IPS-18c (cell line): Measurements from ENCODE around the gene ITPK1.

ENCODE experiments used
- H3K4me3 ChIP-seq: 2 replicates; pipeline ENCODE4 v1.7.0; 2013; ENCODE audit warnings: low read depth, mild to moderate bottlenecking, low read length, moderate library complexity; ENCODE audit not compliant: insufficient read depth
- H3K9me3 ChIP-seq: one replicate; pipeline ENCODE4 v1.6.1; 2013; ENCODE audit warnings: mild to moderate bottlenecking, low read length, moderate library complexity; ENCODE audit not compliant: control insufficient read depth, insufficient read depth

The ITPK1 gene

DNA sequence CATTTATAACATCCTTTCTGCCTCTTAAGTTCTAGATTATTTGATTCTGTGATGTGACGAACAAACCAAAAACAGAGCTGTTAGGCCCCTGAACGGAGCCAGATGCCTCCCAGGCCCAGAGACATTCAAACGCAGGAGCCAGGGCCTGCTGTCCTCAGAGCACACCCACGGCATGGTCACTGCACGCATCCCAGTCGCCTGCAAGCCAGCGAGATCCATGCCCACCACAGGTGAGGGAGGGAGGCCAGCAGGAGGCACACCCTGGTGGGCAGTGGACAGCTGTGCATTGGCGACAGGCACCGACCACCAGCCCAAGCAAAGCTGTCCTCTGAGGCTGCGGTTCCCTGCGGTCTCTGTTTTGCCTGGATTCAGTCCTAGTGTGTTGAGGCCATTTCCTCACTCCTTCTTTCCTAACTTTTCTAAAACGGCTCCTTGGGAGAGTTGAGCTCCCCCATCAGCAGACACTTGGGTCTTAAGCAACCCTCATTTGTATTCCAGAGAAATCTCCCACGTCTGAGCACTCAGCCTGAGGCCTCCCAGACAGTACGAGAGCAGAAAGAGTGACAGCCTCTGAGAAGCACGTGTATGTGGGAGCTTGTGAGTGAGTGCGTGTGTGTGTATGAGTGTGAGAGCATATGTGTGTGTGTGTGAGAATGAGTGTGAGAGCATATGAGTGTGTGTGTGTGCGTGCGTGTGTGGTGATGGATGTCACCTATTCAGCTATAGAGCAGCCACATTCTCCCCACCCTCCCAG, 111.6 kb downstream of the ITPK1 start:
- no peaks in the 10 kb centered on the region for H3K9me3 ChIP-seq
- no peak overlapping the region for H3K4me3 ChIP-seq

DNA sequence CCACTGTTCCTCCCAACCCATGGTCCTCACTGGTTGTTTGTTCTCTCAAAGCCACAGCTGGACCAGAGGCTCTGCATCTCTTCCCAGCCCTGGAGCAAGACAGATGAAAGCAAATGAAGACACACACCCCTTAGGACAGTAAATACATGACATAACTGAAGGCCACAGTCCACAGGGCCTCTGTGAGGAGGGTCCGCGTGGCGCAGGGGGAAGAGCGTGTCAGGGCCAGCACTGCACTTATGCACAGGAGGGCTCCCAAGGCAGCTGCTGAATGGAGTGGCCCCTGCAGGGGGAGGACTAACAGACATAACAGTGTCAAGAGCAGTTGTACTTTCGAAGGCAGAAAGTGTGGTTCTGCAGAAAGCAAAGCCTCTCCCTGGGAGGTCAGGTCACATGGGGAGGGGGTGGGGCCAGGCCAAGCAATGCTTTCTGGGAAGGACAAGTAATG, 112.8 kb downstream of the ITPK1 start:
- no peak overlapping the region for H3K4me3 ChIP-seq
- H3K9me3 ChIP-seq = no peaks in the 10 kb centered on the region

DNA sequence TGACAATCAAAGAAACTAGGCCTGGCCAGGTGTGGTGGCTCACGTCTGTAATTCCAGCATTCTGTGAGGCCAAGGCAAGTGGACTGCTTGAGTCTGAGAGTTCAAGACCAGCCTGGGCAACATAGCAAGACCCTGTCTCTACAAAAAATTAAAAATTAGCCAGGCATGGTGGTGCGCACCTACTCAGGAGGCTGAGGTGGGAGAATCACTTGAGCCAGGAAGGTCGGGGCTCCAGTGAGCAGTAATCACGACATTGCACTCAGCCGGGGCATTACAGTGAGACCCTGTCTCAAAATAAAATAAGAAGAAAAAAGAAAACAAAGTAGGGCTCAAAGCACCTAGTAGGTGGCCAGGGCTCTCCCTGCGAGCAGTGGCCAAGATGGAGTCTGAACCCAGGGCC, 113.7 kb downstream of the ITPK1 start:
- Histone ChIP-seq H3K9me3 (no peaks in the 10 kb centered on the region), H3K4me3 (no peak overlapping the region)

DNA sequence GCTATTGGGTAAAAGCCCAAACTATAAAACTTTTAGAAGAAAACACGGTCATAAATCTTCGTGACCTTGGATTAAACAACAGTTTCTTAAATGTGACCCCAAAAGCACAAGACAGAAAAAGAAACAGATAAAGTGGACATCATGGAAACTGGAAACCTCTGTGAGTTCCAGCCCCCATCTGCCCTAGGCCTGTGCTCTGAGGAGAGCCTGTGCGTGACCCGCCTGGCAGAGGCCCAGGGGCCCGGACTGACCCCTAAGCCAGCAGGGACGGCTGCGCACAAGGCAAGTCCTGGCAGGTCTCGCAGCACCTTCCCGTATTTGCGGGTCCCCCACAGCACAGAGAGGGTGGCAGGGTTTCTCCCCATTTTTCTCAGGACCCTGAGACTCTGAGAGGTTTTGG, 116.8 kb downstream of the ITPK1 start:
- no peak overlapping the region for H3K4me3 ChIP-seq

DNA sequence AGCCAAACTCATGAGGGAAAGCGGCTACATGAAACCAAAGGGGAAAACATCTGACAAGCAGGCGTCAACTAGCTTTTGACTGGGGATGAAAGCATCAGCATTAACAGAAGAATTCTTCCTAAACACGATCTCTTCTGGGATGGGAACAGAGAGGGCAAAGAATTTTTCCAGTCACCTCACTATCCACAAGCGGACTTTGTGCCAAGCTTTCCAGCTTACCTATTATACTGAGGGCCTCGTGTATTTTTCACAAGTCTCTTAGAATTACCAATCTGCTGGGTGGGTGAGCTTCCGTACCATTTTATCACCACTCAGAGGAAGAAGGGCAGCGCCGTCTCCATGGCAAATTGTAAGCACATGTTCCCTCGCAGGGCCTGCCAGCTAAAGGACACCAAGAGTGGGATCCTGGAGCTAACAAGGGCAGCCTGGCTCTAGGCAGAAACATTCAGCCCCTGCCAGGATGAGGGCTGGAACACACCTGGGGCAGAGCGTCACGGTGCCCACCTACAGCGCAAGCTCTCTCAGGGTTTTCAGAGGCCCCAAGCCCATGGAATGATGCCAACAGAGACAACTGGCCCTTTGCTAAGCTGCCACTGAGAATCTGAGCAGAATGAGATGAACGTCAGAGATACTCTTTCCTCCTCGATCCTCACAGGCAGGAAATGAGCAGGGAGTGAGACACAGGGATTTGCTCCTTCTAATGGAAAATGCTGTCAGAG, 118.2 kb downstream of the ITPK1 start:
- no peak overlapping the region for H3K4me3 ChIP-seq
- H3K9me3 ChIP-seq = no peaks in the 10 kb centered on the region

More for the DNA sequence above, 116.8 kb downstream of the ITPK1 start:
- no peaks in the 10 kb centered on the region for H3K9me3 ChIP-seq

DNA sequence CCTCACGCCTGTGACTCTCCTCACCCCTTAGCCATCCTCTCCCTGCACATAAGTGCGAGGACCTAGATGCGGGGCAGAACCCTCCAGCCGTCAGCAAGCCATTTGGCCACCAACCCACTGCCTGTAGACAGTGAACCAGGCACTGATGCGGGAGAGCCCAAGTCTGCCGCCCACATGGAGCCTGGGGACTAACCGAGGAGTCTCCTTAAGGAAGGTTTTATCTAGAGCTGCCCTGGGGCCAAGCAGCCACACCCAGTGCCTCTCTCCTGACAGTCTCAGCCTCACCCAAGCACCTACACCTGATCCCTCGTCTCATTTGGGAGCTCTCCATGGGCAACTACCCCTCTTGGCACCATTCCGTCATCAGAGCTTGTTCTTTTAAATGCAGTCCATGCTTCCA, 120.1 kb downstream of the ITPK1 start:
- Histone ChIP-seq H3K9me3 (no peaks in the 10 kb centered on the region), H3K4me3 (no peak overlapping the region)

DNA sequence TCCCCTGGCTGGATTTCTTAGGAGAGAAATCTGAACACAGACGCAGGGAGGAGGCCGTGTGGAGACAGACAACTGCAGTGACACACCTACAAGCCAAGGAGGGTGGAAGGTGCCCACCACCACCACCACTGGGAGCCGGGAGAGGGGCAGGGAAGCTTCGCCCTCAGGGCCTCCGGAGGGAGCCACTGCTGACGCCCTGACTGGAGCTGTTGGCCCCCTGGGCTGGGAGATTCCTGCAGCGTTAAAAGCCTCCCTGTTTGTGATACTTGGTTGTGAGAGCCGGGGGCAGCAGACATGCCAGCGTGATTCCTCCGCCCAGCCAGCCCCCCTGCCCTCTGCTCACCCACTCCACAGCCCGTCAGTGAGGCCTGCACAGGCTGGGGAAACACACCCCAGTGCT, 120.8 kb downstream of the ITPK1 start:
- no peak overlapping the region for H3K4me3 ChIP-seq
- H3K9me3 ChIP-seq = no peaks in the 10 kb centered on the region

DNA sequence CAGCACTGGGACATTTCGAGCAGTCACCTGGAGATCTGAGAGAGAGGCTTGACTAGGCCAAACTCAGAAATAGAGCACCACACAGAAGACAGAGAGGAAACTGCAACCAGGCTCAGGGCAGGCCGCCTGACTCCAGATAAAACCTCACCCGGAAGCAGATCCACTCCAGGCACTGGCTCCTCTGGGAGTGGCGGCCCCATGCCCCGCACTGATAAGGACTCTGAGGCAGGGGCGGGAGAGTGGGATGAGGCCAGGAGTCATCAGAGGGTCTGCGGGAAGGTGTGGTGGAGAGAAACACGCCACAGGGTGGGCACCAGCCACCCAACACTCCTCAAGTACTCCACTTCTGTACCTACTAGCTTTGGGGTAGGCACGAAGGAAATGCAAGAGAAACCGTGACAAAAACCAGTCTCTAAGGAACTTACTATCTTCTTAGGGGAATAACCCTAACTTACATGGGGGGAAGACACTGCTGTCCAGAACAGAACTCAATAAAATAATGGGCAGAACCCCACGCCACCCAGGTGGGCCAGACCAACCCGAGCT, 121.5 kb downstream of the ITPK1 start:
- Histone ChIP-seq H3K4me3 (no peak overlapping the region), H3K9me3 (no peaks in the 10 kb centered on the region)

DNA sequence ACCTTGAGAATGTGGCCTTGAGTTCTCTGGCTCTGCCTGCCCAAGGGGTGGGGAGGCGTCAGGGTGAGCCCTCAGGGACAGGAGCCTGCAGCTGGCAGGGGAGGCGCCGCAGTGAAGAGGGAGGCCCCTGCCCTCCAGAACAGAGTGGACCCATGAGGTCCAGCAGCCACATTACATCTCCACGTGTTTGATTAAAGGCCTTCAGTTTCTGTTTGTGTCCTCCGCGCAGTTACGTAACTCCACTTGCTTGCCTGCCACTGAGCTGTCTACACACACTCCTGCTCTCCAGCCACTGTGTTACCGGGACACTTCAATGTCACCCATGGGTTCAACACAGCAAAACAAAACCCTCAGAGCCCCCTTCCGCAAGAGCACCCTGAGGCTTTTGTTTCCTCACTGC, 122.4 kb downstream of the ITPK1 start:
- H3K4me3 ChIP-seq = no peak overlapping the region
- H3K9me3 ChIP-seq = no peaks in the 10 kb centered on the region

DNA sequence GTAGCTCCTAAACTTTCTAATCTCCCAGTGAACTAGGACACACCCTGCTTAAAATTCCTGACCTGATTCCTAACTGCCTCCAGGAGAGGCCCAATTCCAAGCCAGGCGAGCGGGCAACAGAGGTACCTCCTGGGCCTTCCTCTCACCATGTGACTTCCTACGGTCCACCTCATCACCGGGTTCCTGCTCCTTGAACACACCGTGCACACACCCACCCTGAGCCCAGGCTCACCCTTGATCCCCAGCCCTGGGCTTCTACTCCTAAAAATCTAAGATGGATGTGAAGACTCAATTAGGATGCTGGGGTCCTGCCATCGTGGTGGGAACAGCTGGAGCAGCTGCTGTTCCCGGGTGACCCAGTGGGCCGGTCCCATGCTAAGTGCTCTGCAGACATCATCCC, 124.2 kb downstream of the ITPK1 start:
- H3K4me3 ChIP-seq = no peak overlapping the region
- H3K9me3 ChIP-seq = no peaks in the 10 kb centered on the region

DNA sequence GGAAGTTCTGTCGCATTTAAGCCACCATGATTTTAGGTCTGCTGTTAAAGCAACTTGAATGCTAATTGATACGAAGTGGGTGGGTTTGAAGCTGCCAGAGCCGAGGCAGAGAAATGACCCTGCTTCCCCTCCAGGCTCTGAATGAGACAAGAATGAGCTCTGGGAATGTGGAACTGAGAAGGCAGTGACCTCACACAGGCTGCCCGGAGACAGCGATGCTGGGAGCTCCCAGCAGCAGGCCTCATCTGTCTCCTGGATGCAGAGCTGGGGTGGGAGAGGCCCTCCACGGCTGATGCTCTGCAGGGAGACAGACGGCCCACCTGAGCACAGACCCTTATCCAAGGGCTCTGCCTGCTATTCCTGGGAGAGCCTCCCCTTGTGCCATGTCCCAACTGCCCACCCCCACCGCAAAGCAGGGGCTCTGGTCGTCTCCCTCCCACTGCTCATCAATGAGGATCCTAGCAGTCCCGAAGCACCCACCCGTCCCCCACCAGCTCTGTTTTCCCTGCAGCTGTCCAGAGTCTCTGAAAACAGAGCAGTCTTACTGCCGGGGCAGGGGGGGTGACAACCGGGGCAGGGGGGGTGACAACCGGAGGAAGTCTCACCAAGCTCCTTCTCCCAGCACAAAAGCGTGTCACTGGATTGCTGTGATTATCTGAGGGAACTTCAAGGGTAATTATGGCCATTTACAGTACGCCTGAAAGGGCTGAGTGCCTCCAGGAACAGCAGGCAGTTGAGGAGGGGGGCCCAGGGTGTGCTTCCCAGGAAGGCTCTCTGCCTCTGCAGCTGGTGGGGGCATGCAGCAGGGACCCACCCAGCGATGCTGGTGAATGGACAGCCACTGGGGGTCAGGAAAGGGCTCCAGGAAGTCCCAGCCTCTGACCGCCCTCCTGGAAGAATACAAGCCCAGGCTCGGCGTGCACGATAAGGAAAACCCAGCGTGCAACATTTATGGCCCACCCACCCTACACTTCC, 125.0 kb downstream of the ITPK1 start:
- Histone ChIP-seq H3K4me3 (no peak overlapping the region), H3K9me3 (no peaks in the 10 kb centered on the region)

DNA sequence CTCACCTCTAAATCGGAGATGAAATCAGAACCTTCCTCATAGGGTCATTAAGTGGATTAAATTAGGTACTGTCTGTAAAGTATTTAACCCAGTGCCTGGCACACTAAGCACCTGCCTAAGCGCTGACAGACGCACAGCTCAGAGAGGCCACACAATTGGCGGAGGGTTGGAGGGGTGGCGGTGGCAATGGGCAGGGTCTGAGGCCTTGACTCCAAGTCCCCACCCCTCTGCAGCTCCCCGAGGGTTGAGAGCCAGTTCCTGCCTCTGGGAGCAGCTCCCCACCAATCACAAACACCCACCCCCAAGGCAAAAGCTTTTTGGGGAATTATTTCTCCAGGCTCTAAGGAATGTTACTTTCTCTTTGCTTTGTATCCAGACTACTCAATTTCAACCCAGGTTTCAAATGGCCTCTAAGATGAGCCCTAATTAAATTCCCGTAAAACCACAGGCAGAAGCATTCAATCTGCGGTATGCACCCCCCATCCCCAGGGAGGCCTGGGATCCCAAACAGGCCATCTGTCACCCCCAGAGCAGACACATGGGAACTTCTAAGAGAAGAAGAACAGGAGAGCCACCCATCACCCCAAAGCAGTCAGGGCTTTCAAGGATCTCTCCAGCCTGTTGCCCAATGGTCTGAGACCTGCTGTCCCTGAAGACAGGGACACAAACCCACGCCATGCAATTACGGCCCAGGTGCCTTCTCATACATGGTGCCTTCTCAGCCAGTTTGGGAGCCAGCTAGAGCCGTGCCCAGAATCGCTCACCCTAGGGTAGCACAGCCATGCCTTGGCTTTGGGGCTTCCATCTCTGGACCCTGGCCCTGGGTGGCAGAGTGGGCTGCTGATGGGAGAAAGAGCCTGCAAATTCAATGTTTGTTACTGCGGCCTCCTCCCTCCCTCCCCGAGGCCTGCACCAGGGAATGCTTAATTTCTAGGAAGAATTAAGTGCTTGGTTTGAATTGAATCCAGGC, 126.7 kb downstream of the ITPK1 start:
- Histone ChIP-seq H3K9me3 (no peaks in the 10 kb centered on the region), H3K4me3 (no peak overlapping the region)

DNA sequence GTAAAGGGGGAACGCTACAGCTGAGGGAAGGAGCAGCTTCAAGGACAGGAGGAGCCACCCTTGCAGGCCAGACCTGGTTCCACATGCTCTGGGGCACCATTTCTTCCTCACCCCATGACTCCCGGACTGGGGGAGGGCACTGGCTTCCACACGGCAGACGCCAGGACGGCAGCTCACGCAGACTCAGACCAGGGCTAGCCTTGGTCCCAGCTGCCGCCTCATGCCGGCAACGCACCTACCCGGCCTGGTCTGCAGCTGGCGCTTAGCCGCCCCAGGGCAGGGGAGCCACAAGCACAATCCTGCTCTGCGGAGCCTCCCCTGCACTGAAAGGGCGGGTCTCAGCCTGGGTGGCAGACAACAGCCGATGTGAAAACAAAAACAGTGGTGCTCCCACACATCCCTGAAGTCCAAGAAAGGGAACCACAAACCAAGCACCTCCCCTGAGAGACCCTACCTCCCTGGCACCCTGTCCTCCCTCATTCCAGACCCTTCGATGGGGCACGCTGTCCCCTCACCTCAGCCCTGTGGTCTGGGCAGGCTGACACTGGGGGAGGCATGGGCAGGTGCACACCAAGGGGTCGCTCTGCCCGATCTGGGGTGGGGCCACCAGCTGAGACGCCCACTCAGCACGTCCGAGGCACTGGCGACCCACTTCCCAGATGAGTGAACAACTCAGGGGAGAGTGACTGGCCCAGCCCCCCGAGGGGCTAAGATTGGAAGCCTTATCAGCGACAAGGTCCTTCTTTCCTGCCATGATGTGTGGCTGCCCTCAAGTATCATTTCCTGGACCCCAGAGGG, 127.8 kb downstream of the ITPK1 start:
- Histone ChIP-seq H3K9me3 (no peaks in the 10 kb centered on the region), H3K4me3 (no peak overlapping the region)

DNA sequence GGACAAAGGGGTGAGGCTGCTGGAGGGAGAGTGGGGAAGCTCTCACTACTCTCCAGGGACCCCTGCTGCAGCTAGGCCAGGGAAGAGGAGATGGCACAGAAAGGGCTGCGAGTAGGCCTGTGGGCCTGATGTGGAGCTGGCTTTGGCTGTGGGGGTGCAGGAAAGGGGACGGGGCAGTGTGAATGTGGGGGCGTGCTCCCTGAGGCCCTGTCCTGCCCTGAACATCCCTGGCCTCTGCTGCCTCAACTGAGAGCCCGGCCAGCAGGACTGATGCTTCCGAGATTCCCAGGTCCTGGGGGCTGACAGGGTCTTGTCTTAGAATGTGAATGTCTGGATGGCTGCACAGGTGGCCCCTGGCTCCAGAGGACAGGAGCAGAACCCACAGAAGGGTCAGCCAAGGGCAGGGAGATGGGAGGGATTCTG, 128.6 kb downstream of the ITPK1 start:
- Histone ChIP-seq H3K9me3 (no peaks in the 10 kb centered on the region), H3K4me3 (no peak overlapping the region)

DNA sequence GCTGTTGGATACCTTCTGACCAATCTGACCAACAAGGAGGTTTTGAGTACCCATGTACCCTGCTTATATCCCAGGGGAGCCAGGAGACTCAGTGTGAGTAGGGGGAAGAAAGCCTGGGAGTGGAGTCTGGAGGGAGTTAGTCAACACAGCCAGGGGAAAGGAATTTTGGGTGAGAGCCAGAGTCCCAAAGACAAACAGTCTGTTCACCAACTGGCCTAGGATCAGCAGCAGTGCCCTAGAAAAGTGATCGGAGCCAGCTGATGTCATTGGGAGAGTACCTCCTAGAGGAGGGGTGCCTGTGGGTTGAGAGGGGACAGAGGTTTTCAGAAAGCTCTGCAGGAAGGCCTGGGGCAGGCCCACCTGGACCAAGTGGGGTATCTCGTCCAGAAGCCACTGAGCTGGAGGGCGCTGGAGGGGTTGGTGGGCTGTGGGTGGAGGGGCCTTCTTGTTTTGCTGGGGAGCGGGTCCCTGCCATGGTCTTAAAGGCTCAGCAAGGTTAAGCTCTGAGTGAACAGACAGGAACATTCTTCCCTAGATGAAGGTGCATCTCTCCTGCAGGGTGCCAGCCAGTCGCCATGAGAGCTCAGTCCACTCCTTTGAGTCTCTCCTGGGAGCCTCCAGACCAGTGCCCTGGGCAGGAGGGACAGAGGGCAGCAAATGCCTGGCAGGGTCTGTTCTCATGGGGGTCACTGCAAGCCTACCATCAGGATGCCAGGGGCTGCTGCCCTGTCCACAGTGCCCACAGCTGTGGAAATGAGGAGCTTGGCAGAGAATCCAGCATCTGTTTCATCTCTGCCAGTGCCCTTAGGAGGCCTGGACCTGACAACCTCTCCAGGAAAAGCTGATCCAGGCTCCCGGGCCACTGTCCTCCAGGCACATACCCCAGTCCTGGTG, 129.2 kb downstream of the ITPK1 start:
- Histone ChIP-seq H3K4me3 (no peak overlapping the region), H3K9me3 (no peaks in the 10 kb centered on the region)
